Right atrium auricular region (tissue), 2 donors: ENCODE data around the gene CDIP1. TPM values are rescaled to one million over a fixed set of nuclear protein-coding genes. Genes with fewer than 3 reads are reported as not detected.

Experiments
- DNase-seq: peaks from one replicate; pipeline ENCODE4 v3.0.0-alpha.2; 2019; ENCODE audit warnings: low spot score
- H3K27ac ChIP-seq, 2 donors: fragments of 200-600 bp; sonication (generic); 1 replicate in 1 of 2; 2 replicates in 1 of 2; pipeline ENCODE4 v1.5.1; 2016 to 2019
- H3K27me3 ChIP-seq, 2 donors: fragments of 200-600 bp; sonication (generic); one replicate each; pipeline versions ENCODE4 v1.5.1 to v1.6.0; 2017 to 2019
- H3K36me3 ChIP-seq: fragments of 200-600 bp; sonication (generic); one replicate; pipeline ENCODE4 v1.5.1; 2016
- H3K4me1 ChIP-seq, 2 donors: fragments of 200-600 bp; sonication (generic); one replicate each; pipeline versions ENCODE4 v1.5.1 to v1.6.0; 2017 to 2019
- H3K4me3 ChIP-seq, 2 donors: fragments of 200-600 bp; sonication (generic); 1 replicate in 1 of 2; 2 replicates in 1 of 2; pipeline ENCODE4 v1.5.1; 2017 to 2019; ENCODE audit warnings: mild to moderate bottlenecking in 1 of 2, moderate library complexity in 1 of 2
- H3K9me3 ChIP-seq, 2 donors: fragments of 200-600 bp; sonication (generic); one replicate each; pipeline ENCODE4 v1.5.1; 2019
- total RNA-seq, 2 donors: library from RNA; depleted of rRNA; stranded (reverse); fragments of >200 nt; gene quantifications; one replicate each; pipeline ENCODE4 v1.1.0, GENCODE V29; 2016
- TF ChIP-seq, protein P1 (sequence below), 2 donors: fragments of 200-600 bp; sonication (generic); IDR thresholded peaks; one replicate each; pipeline ENCODE4 v1.5.1; 2019; ENCODE audit warnings: antibody characterized with exemption in 2 of 2

Gene CDIP1
- total RNA-seq, 2 donors from 2014 or later: 29.6 to 42.9 TPM

DNA sequence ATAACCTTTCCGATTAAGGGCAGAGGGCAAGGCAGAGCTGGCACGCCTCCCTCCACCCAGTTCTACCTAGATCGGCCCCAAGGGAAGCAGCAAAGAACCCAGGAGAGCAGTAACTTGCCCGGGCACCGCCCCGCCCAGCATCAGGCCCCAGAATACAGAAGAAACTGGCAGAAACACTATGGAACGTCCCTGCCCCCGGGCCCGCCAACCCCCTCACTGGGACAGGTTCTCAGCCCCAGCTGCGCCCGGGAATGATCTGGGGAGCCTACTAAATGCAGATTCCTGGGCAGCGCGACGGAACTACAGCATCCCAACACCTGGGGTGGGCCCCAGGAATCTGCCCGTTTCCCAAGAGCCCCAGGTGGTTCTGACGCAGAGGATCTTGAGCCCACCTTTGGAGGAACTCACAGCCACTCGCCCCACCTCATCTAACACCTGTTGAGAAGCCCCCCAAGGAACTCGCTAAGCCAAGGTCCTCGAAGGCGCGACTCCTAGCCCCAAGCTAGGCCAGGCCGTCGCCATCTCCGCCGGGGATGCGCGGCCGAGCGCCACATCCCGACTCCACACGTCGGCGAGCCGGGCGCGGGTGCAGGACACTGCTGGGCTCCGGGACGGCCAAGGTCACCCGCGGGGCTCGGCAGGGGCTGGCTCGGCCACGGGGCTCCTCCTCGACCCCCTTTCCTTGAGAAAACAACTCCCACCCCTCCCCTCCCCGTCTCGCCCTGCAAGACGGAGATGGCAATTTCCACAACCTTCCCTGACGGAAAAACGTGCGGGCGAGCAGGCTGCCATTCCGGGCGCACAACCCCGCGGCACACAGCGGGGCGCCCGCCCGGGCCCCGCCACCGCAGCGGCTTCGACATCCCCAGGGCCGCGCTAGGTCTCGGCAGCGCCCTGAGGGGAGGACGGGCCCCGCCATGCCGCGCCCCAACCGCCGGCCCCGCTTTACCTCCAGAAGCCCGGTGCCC, 913 bp downstream of the CDIP1 start:
- H3K27me3 ChIP-seq: no peaks in the 10 kb centered on the region
- H3K4me1 ChIP-seq: peaks cover 0 to 25% of the 10 kb centered on the region in 2 donors
- no peak for DNase-seq

GRCh38 chr16:4536391-4537106, 2.0 kb downstream of the CDIP1 start:
- Histone ChIP-seq H3K9me3 (no peaks in the 10 kb centered on the region), H3K27me3 (no peaks in the 10 kb centered on the region), H3K27ac (peak overlapping the region in 1 of 2 donors; percentile 94), H3K36me3 (no peaks in the 10 kb centered on the region), H3K4me3 (no peak overlapping the region), H3K4me1 (peaks cover 0 to 25% of the 10 kb centered on the region in 2 donors)
- TF ChIP-seq, protein P1, sequence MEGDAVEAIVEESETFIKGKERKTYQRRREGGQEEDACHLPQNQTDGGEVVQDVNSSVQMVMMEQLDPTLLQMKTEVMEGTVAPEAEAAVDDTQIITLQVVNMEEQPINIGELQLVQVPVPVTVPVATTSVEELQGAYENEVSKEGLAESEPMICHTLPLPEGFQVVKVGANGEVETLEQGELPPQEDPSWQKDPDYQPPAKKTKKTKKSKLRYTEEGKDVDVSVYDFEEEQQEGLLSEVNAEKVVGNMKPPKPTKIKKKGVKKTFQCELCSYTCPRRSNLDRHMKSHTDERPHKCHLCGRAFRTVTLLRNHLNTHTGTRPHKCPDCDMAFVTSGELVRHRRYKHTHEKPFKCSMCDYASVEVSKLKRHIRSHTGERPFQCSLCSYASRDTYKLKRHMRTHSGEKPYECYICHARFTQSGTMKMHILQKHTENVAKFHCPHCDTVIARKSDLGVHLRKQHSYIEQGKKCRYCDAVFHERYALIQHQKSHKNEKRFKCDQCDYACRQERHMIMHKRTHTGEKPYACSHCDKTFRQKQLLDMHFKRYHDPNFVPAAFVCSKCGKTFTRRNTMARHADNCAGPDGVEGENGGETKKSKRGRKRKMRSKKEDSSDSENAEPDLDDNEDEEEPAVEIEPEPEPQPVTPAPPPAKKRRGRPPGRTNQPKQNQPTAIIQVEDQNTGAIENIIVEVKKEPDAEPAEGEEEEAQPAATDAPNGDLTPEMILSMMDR (IDR thresholded peaks at IDR 0.05): no peak
- DNase-seq: no peak

More for the DNA sequence above, 913 bp downstream of the CDIP1 start:
- Histone ChIP-seq H3K4me3 (peak overlapping the region; percentile 79 to 85), H3K9me3 (no peaks in the 10 kb centered on the region), H3K36me3 (no peaks in the 10 kb centered on the region), H3K27ac (peak overlapping the region; percentile 94 to 97)
- TF ChIP-seq, protein P1 (IDR thresholded peaks at IDR 0.05): no peak

GRCh38 chr16:4535627-4536108, 2.9 kb downstream of the CDIP1 start:
- no peaks in the 10 kb centered on the region for H3K27me3 ChIP-seq
- no peak overlapping the region for H3K27ac ChIP-seq
- TF ChIP-seq, protein P1 (IDR thresholded peaks at IDR 0.05): no peak
- no peak overlapping the region for H3K4me3 ChIP-seq
- no peaks in the 10 kb centered on the region for H3K36me3 ChIP-seq
- no peak for DNase-seq
- no peaks in the 10 kb centered on the region for H3K9me3 ChIP-seq
- H3K4me1 ChIP-seq: peaks cover 0 to 25% of the 10 kb centered on the region in 2 donors

GRCh38 chr16:4534151-4534790, 4.3 kb downstream of the CDIP1 start:
- H3K27me3 ChIP-seq: no peaks in the 10 kb centered on the region
- H3K4me1 ChIP-seq: peaks cover 0 to 32% of the 10 kb centered on the region in 2 donors
- no peak for DNase-seq
- H3K4me3 ChIP-seq: no peak overlapping the region
- H3K36me3 ChIP-seq: no peaks in the 10 kb centered on the region
- no peaks in the 10 kb centered on the region for H3K9me3 ChIP-seq
- H3K27ac ChIP-seq: peak overlapping the region; percentile 24 to 39
- TF ChIP-seq, protein P1 (IDR thresholded peaks at IDR 0.05): no peak

- peaks cover 0 to 36% of the 10 kb centered on the region in 2 donors for H3K4me1 ChIP-seq
- H3K4me3 ChIP-seq: no peak overlapping the region
- DNase-seq: no peak
- H3K9me3 ChIP-seq: no peaks in the 10 kb centered on the region
- H3K27me3 ChIP-seq: no peaks in the 10 kb centered on the region
- no peaks in the 10 kb centered on the region for H3K36me3 ChIP-seq
- peak overlapping the region; percentile 24 to 39 for H3K27ac ChIP-seq
- TF ChIP-seq, protein P1 (IDR thresholded peaks at IDR 0.05): no peak
Measured at GRCh38 chr16:4533490-4533889, 5.1 kb downstream of the CDIP1 start.
